HG02571 (cell line): ENCODE results near the gene FBLN7.

ENCODE experiments used
- ATAC-seq: cut with Tn5 transposase; IDR thresholded peaks from one replicate; pipeline ENCODE4 v1.9.1; 2021; ENCODE audit warnings: mild to moderate bottlenecking, moderate library complexity; ENCODE audit not compliant: unreplicated experiment

Gene FBLN7

DNA sequence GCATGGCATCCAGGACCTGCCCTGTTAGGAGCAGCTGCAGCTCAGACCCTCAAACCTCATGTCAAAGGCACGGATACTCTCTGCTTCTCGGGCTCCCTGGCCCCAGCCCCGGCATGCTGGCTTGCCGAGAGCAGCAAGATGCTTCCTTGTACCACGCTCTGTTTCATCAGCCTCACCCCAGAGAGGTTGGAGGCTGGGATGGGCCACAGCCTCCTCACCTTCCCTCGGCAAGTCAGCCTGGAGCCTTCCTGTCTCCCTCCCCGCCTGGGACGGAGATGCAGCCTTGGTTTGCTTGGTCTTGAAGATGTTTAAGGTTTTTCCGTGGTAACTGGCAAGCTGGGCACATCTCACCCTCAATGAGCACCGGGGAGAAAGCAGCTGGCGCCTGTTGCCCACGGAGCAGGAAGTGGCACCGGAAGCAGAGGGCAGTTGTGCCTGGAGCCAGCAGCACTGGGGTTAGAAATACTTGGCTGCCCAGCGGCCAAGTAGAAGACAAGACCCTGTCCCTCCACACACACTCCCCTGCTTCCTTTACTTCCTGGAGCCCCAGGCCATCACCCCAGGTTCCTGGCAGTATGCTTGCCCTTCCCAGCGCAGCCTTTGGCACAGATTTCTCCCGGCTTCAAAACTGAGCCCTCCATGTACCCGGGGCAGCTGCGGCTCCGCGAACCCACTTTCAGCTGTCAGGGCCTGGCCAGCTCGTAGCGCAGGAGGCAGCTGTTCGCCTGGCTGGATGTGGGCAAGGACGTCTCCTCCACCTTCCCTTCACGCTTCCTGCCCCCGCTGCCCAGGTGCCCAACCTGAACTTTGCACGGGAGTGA is 17.4 kb downstream of the FBLN7 start:
- no peak for ATAC-seq

- no peak for ATAC-seq
These were observed 18.2 kb downstream of the FBLN7 start for GRCh38 chr2:112156152-112156986.

DNA sequence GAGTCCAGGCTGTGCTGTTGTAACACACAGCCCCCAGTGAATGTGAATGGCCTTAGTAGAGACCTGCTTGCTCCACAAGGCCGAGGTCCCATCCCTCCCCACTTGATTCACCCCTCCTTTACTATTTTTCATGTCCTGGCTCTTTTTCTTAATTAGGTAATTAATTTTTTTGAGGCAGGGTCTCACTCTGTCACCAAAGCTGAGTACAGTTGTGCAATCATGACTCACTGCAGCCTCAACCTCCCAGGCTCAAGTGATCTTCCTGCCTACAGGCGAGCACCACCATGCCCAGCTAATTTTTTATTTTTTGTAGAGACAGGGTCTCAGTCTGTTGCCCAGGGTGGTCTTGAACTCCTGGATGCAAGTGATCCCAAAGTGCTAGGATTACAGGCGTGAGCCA is 19.3 kb downstream of the FBLN7 start:
- no peak for ATAC-seq

GRCh38 chr2:112159454-112159921 is 21.3 kb downstream of the FBLN7 start:
- ATAC-seq: no peak

GRCh38 chr2:112160283-112161250 is 22.4 kb downstream of the FBLN7 start:
- ATAC-seq: no peak

GRCh38 chr2:112161431-112162145 is 23.4 kb downstream of the FBLN7 start:
- ATAC-seq: no peak

DNA sequence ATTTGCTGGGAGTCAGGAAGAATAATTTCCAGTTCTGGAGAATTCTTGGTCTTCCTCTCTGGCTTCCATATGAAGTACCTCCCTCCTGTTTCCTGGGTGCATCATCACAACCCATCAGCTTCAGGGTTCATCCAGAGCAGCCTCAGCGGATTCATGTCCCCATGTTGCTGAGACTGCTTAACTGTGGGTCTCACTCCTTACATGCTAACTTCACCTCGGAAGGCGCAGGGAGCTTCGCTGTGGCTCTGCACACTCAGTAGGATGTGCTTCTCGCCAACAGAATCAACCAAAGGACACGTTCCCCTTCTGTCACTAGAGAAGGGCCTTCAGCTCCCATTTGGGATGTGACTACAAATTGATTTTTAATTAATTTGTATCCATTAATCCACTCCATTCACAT is 24.2 kb downstream of the FBLN7 start:
- ATAC-seq: no peak

- ATAC-seq: no peak
These were observed 24.8 kb downstream of the FBLN7 start for GRCh38 chr2:112162956-112163355.

GRCh38 chr2:112163541-112163981 is 25.4 kb downstream of the FBLN7 start:
- ATAC-seq: no peak

- ATAC-seq: no peak
These were observed 26.7 kb downstream of the FBLN7 start for GRCh38 chr2:112164876-112165275.

GRCh38 chr2:112165296-112165695 is 27.1 kb downstream of the FBLN7 start:
- ATAC-seq: no peak

GRCh38 chr2:112166806-112167499 is 28.8 kb downstream of the FBLN7 start:
- ATAC-seq: no peak

GRCh38 chr2:112168422-112169124 is 30.4 kb downstream of the FBLN7 start:
- ATAC-seq: no peak

DNA sequence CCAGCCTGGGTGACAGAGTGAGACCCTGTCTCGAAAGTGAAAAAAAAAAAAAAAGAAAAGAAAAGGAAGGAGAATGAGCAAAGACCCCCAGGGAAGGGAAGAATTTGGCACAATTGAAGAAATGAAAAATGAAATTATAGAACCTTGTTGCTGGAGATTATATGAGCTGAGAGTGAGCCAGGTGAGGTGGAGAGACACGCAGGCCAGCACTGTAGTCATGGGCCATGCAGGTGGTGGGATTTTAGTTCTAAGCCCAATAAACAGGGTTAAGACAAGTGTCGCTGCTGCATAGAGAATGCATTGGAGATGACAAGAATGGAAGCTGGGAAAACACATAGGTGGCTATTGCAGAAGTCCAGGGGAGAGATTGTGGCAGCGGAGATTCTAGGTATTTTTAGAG is 32.3 kb downstream of the FBLN7 start:
- no peak for ATAC-seq

- no peak for ATAC-seq
These were observed 35.6 kb downstream of the FBLN7 start for GRCh38 chr2:112173646-112174319.

GRCh38 chr2:112174383-112174782 is 36.2 kb downstream of the FBLN7 start:
- no peak for ATAC-seq

GRCh38 chr2:112175333-112175732 is 37.1 kb downstream of the FBLN7 start:
- ATAC-seq: no peak

- ATAC-seq: no peak
These were observed 37.9 kb downstream of the FBLN7 start for GRCh38 chr2:112175958-112176573.
